Endothelial cell of umbilical vein (primary cell): Measurements from ENCODE around the gene UAP1L1. TPM values are rescaled to one million over a fixed set of nuclear protein-coding genes. Genes with fewer than 3 reads are reported as not detected.

Source experiments
- BruUV-seq: library from RNA; stranded (reverse); fragments of 400-500 nt; replicated peaks from 2 replicates; lab custom pipeline; 2021; lab: Mats Ljungman, UMichigan
- CTCF ChIA-PET: fragments of 300-600, 350-600 bp; sonication (Branson Sonifier 250); formaldehyde crosslinking; loops from one replicate; lab custom pipeline; 2021; ENCODE audit warnings: antibody characterized with exemption, inconsistent platforms; lab: Charles Lee
- POLR2A ChIA-PET: fragments of 300-600, 350-600 bp; sonication (Branson Sonifier 250); formaldehyde crosslinking; loops from one replicate; lab custom pipeline; 2021; ENCODE audit warnings: antibody characterized with exemption, inconsistent platforms; lab: Charles Lee
- DNase-seq: peaks from one replicate; pipeline ENCODE4 v3.0.0-alpha.2; 2011; ENCODE audit warnings: low read depth, low spot score
- FAIRE-seq: peaks from 2 replicates; lab custom pipeline; 2011; peaks lifted over from hg19 to GRCh38; lab: Jason Lieb, UNC
- H2AFZ ChIP-seq: 2 replicates; pipeline ENCODE4 v1.6.0; 2012; ENCODE audit warnings: low read depth, low read length, control low read depth, inconsistent platforms
- H3K27ac ChIP-seq: 2 replicates; pipeline ENCODE4 v1.5.1; 2011; ENCODE audit warnings: low read depth, mild to moderate bottlenecking, control low read depth, low read length, moderate library complexity; ENCODE audit not compliant: insufficient read depth
- H3K27me3 ChIP-seq, 2 experiments: 2 replicates each; pipeline versions ENCODE4 v1.6.0 to v1.6.1; 2011; ENCODE audit warnings: low read length in 2 of 2, mixed read lengths in 1 of 2; ENCODE audit not compliant: control insufficient read depth in 2 of 2, insufficient read depth in 2 of 2
- H3K36me3 ChIP-seq, 2 experiments: 2 replicates in 1 of 2; 3 replicates in 1 of 2; pipeline ENCODE4 v1.5.1; 2011; ENCODE audit warnings: low read length in 2 of 2, mild to moderate bottlenecking in 1 of 2, moderate library complexity in 1 of 2; ENCODE audit not compliant: control insufficient read depth in 2 of 2, insufficient read depth in 2 of 2; ENCODE audit errors: extremely low read depth in 1 of 2
- H3K4me1 ChIP-seq: 3 replicates; pipeline ENCODE4 v1.5.1; 2011; ENCODE audit warnings: mild to moderate bottlenecking, low read length; ENCODE audit not compliant: control insufficient read depth, insufficient read depth; ENCODE audit errors: extremely low read depth
- H3K4me2 ChIP-seq: 2 replicates; pipeline ENCODE4 v1.6.1; 2011; ENCODE audit warnings: low read length, control low read depth, mixed read lengths; ENCODE audit not compliant: insufficient read depth
- H3K4me3 ChIP-seq, 3 experiments: fragments of 200-600 bp in 1 of 3; sonication (generic), shearing (Covaris generic) in 1 of 3; replicated peaks in 1 of 3; 2 replicates each; pipeline ENCODE4 v1.5.1; 2011 to 2016; ENCODE audit warnings: control low read depth in 3 of 3, low read length in 3 of 3, mild to moderate bottlenecking in 2 of 3, inconsistent platforms in 1 of 3, low read depth in 1 of 3, moderate library complexity in 1 of 3; ENCODE audit not compliant: insufficient read depth in 1 of 3
- H3K79me2 ChIP-seq: 2 replicates; pipeline ENCODE4 v1.6.0; 2012; ENCODE audit warnings: low read length, inconsistent platforms; ENCODE audit not compliant: control insufficient read depth, insufficient read depth
- H3K9ac ChIP-seq: replicated peaks from 2 replicates; pipeline ENCODE3; 2011; ENCODE audit warnings: low read length, control low read depth; ENCODE audit not compliant: insufficient read depth; ENCODE audit errors: extremely low read depth
- H3K9me1 ChIP-seq: replicated peaks from 3 replicates; pipeline ENCODE4 v1.6.0; 2011; ENCODE audit warnings: mild to moderate bottlenecking, low read length; ENCODE audit not compliant: control insufficient read depth, insufficient read depth; ENCODE audit errors: extremely low read depth
- H3K9me3 ChIP-seq: replicated peaks from 2 replicates; pipeline ENCODE4 v1.5.1; 2012; ENCODE audit warnings: low read length, inconsistent platforms; ENCODE audit not compliant: control insufficient read depth, insufficient read depth
- H4K20me1 ChIP-seq: replicated peaks from 2 replicates; pipeline ENCODE3; 2011; ENCODE audit warnings: mild to moderate bottlenecking, low read length; ENCODE audit not compliant: control insufficient read depth, insufficient read depth; ENCODE audit errors: extremely low read depth
- EZH2 ChIP-seq: IDR thresholded peaks from 2 replicates; pipeline ENCODE4 v1.6.1; 2012; ENCODE audit warnings: borderline replicate concordance, low read depth, mild to moderate bottlenecking, moderate library complexity, low read length, inconsistent platforms; ENCODE audit not compliant: severe bottlenecking
- FOS ChIP-seq: IDR thresholded peaks from 2 replicates; pipeline ENCODE4 v1.6.1; 2011; ENCODE audit warnings: mild to moderate bottlenecking, low read length, moderate library complexity, borderline replicate concordance; ENCODE audit not compliant: insufficient read depth
- GATA2 ChIP-seq: IDR thresholded peaks from 2 replicates; pipeline ENCODE4 v1.7.0; 2011; ENCODE audit warnings: low read depth, mild to moderate bottlenecking, moderate library complexity, mixed read lengths, low read length; ENCODE audit not compliant: insufficient read length, insufficient read depth
- JUN ChIP-seq: IDR thresholded peaks from 2 replicates; pipeline ENCODE4 v1.6.1; 2011; ENCODE audit warnings: borderline replicate concordance, low read depth; ENCODE audit not compliant: insufficient read length, insufficient read depth
- MYC ChIP-seq: IDR thresholded peaks from one replicate; pipeline ENCODE4 v1.6.1; 2011; ENCODE audit warnings: mild to moderate bottlenecking, low read depth, low read length
- POLR2A ChIP-seq: IDR thresholded peaks from 2 replicates; pipeline ENCODE4 v1.6.1; 2012; ENCODE audit warnings: low read depth, mild to moderate bottlenecking, control low read depth, low read length
- POLR2AphosphoS5 ChIP-seq: IDR thresholded peaks from 2 replicates; pipeline ENCODE4 v1.6.1; 2012; ENCODE audit warnings: low read depth, mild to moderate bottlenecking, control low read depth, low read length, moderate library complexity; ENCODE audit not compliant: insufficient read depth
- dilution Hi-C: fragments of 300-500 bp; cut with MboI; formaldehyde crosslinking; loops from one replicate; pipeline ENCODE4 v1.15.0; 2019; ENCODE audit warnings: low sequenced_read_pairs; ENCODE audit not compliant: extremely low pct_ligation_motif_present
- intact Hi-C: fragments of 100-400 bp; cut with micrococcal nuclease; formaldehyde crosslinking; loops from one replicate; pipeline ENCODE4 v1.10.0; 2022
- polyA plus RNA-seq, 4 experiments: library from polyadenylated mRNA; depleted of rRNA in 3 of 4; stranded (reverse) in 3 of 4; unstranded in 1 of 4; fragments of >200 nt; gene quantifications; 2 replicates each; pipeline versions ENCODE4 v1.2.1 to v1.2.3, GENCODE V29; 2011 to 2012; ENCODE audit warnings: missing spikeins in 1 of 4
- total RNA-seq: library from RNA; stranded (reverse); gene quantifications from 2 replicates; pipeline ENCODE4 v1.2.3, GENCODE V29; 2021
- TF ChIP-seq, protein P1 (sequence below), 2 donors: IDR thresholded peaks; 1 replicate in 1 of 2; 2 replicates in 1 of 2; pipeline ENCODE4 v1.5.1; 2011; ENCODE audit warnings: low read length in 2 of 2, mild to moderate bottlenecking in 2 of 2, moderate library complexity in 2 of 2, control low read depth in 1 of 2, inconsistent platforms in 1 of 2, low read depth in 1 of 2; ENCODE audit not compliant: insufficient read depth in 1 of 2; ENCODE audit errors: extremely low read depth in 1 of 2
- TF ChIP-seq, protein P2 (sequence below): IDR thresholded peaks from 2 replicates; pipeline ENCODE4 v1.6.1; 2011; ENCODE audit not compliant: insufficient read depth, insufficient read length

UAP1L1 gene
- total and polyA plus RNA-seq, 2 donors (not counting 3 experiments of a cell fraction or from before 2014, with no cell fraction given), result 26.0 to 41.7 TPM

DNA sequence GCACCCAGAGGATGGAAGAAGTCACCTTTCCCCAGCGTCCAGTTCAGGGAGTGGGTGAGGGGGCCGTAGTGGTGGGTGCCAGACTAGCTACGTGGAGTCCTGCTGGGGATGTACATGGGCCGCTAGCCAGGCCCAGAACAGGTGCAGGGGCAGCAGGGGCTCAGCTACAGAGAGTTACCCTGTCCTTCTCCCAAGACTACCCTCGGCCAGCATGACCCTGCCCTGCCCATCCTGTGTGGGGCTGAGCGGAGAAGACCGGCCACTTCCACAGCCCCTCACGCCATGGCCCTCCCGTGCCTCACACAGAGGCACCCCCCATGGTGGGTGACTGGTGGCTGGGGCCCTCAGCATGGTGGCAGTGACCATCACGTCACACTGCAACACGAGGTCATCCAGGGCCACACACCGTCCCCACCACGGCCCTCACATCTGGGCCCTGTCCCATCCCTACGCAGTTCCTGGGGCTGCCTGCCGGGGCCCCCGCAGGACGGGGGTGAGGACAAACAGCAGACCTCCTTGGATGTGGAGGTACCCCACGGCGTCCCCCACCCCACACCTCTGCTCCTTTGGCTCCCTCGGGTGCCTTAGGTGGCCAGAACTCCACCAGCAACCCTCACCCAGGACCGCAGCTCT lies 38.2 kb downstream of the UAP1L1 start:
- H3K4me3 ChIP-seq, result no peak overlapping the region
- H3K79me2 ChIP-seq, result no peaks in the 10 kb centered on the region
- no peaks in the 10 kb centered on the region for H3K9me3 ChIP-seq
- H3K27ac ChIP-seq, result no peak overlapping the region
- BruUV-seq, result no TSS peak
- intact Hi-C loops (loop anchor here (2.0 to 5.0 kb wide), 2 partner anchors 29 to 62 kb away; partner anchors contain the start of gene MAN1B1), dilution Hi-C loops (no loop called here)
- H3K4me2 ChIP-seq, result no peak overlapping the region
- no peaks in the 10 kb centered on the region for H3K9me1 ChIP-seq
- peaks cover 0 to 7% of the 10 kb centered on the region in 2 experiments for H3K36me3 ChIP-seq
- H4K20me1 ChIP-seq, result no peaks in the 10 kb centered on the region
- no peak overlapping the region for H2AFZ ChIP-seq
- peaks cover 4% of the 10 kb centered on the region for H3K4me1 ChIP-seq
- FAIRE-seq, result no peak
- DNase-seq, result no peak
- H3K9ac ChIP-seq, result no peak overlapping the region
- no peak for TF ChIP-seq FOS
- TF ChIP-seq, protein P1, sequence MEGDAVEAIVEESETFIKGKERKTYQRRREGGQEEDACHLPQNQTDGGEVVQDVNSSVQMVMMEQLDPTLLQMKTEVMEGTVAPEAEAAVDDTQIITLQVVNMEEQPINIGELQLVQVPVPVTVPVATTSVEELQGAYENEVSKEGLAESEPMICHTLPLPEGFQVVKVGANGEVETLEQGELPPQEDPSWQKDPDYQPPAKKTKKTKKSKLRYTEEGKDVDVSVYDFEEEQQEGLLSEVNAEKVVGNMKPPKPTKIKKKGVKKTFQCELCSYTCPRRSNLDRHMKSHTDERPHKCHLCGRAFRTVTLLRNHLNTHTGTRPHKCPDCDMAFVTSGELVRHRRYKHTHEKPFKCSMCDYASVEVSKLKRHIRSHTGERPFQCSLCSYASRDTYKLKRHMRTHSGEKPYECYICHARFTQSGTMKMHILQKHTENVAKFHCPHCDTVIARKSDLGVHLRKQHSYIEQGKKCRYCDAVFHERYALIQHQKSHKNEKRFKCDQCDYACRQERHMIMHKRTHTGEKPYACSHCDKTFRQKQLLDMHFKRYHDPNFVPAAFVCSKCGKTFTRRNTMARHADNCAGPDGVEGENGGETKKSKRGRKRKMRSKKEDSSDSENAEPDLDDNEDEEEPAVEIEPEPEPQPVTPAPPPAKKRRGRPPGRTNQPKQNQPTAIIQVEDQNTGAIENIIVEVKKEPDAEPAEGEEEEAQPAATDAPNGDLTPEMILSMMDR (IDR thresholded peaks at IDR 0.05; ENCODE audit: extremely low read depth in 1 of 2, insufficient read depth in 1 of 2, low read depth in 1 of 2, low read length in 2 of 2), result no peak
- no peak for TF ChIP-seq POLR2AphosphoS5
- TF ChIP-seq EZH2, result no peak
- TF ChIP-seq GATA2, result no peak
- TF ChIP-seq JUN, result no peak
- TF ChIP-seq MYC, result no peak
- TF ChIP-seq, protein P2, sequence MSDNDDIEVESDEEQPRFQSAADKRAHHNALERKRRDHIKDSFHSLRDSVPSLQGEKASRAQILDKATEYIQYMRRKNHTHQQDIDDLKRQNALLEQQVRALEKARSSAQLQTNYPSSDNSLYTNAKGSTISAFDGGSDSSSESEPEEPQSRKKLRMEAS, result no peak
- TF ChIP-seq POLR2A, result no peak
- CTCF ChIA-PET, result interaction anchor here (1.3 to 5.4 kb wide), 4 partner anchors 14 to 121 kb away, joined by 3 to 42 read pairs (median 16); partner anchors contain the start of gene RNF224
- no peaks in the 10 kb centered on the region for H3K27me3 ChIP-seq
- POLR2A ChIA-PET, result interaction anchor here (0.8 to 1.3 kb wide), 3 partner anchors 14 to 125 kb away, joined by 3 to 4 read pairs (median 3); partner anchors contain the start of gene TUBB4B
